Measurements from ENCODE around the gene GNAS-AS1.

DNA sequence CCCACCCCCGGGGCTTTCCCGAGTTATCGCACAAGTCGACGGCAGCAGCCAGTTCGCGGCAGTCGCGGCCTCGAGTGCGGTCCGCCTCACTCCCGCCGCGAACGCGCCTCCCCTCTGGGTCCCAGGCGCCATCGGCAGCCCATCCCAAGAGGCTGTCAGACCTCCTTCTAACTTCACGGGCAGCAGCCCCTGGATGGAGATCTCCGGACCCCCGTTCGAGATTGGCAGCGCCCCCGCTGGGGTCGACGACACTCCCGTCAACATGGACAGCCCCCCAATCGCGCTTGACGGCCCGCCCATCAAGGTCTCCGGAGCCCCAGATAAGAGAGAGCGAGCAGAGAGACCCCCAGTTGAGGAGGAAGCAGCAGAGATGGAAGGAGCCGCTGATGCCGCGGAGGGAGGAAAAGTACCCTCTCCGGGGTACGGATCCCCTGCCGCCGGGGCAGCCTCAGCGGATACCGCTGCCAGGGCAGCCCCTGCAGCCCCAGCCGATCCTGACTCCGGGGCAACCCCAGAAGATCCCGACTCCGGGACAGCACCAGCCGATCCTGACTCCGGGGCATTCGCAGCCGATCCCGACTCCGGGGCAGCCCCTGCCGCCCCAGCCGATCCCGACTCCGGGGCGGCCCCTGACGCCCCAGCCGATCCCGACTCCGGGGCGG, 3.4 kb upstream of the GNAS-AS1 start:
- TF ChIP-seq FOXA1 (IDR thresholded peaks at IDR 0.05) (no peak), L3MBTL2 (conservative IDR thresholded peaks at IDR 0.05) (no peak)
